C4-2B (cell line): Measurements from ENCODE around the gene DBNDD1.
"Not testable (repeated sequence)": the region's sequence is repeated elsewhere in the genome, so short reads cannot be mapped to it uniquely, and the experiment has no call there.

Source experiments
- H3K27ac ChIP-seq: fragments of 450-650 bp; 2 replicates; pipeline ENCODE4 v1.5.1; 2017
- ZFX ChIP-seq: fragments of 450-650 bp; IDR thresholded peaks from 2 replicates; pipeline ENCODE4 v1.6.1; 2017
- TF ChIP-seq, protein P1 (sequence below): fragments of 450-650 bp; conservative IDR thresholded peaks from 2 replicates; pipeline ENCODE4 v1.5.1; 2017; ENCODE audit warnings: mild to moderate bottlenecking

DBNDD1 gene

DNA sequence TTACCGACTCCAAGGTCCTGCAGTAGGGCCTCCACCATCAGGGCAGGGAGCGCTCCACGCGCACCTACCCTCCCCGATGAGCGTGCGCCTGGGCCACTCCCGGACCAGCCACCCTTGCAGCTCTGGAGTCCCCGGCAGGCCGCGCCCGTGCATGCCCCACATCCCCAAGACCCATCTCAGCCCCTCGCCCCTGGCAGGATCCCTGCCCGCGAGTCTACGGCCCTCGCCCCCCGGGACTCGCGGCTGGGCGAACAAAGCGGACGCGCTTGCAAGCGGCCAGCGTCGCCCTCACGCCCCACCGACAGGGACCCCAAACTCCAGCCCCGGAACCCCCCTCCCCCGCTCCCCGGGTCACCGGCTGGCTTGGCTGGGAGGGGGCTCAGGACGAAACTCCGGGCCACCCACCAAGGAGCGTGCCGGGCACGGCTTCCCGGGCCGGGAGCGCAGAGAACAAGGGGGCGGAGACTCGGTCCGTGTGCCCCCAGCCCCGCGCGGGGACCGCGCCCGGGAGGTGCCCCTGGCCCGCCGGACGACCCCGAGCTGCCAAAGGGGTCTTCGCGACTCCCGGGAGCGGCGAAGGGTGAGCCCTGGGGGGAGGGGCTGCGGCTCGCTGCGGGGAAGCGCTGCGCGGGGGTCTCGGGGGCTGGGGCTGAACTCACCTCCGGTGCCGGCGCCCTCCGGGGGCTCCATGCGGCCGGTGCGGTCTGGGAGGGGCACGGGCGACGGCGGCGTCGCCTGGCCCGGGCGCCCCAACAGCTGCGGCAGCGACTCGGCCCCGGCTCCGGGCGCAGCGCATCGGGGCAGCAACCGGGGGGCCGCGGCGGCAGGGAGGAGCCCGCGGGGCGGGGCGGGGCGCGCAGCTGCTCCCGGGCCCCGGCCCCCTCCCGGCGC lies at the start of gene DBNDD1:
Gene DBNDD1 (minus strand): TSS at position 805 of the 891 bp plus-strand sequence. CDS start 115 bp downstream, at position 690.
- H3K27ac ChIP-seq: peak within 1 kb of the TSS; percentile 91
- TF ChIP-seq ZFX: peak; percentile 47; the same call in 1 of the 2 replicates
- TF ChIP-seq, protein P1, sequence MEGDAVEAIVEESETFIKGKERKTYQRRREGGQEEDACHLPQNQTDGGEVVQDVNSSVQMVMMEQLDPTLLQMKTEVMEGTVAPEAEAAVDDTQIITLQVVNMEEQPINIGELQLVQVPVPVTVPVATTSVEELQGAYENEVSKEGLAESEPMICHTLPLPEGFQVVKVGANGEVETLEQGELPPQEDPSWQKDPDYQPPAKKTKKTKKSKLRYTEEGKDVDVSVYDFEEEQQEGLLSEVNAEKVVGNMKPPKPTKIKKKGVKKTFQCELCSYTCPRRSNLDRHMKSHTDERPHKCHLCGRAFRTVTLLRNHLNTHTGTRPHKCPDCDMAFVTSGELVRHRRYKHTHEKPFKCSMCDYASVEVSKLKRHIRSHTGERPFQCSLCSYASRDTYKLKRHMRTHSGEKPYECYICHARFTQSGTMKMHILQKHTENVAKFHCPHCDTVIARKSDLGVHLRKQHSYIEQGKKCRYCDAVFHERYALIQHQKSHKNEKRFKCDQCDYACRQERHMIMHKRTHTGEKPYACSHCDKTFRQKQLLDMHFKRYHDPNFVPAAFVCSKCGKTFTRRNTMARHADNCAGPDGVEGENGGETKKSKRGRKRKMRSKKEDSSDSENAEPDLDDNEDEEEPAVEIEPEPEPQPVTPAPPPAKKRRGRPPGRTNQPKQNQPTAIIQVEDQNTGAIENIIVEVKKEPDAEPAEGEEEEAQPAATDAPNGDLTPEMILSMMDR: no peak

- no peak for TF ChIP-seq ZFX
- TF ChIP-seq, protein P1: no peak
- H3K27ac ChIP-seq: no peak overlapping the region
Observed at GRCh38 chr16:90061437-90061836, 42.2 kb upstream of the DBNDD1 start.

GRCh38 chr16:90057738-90058173 lies 38.5 kb upstream of the DBNDD1 start:
- no peak overlapping the region for H3K27ac ChIP-seq
- no peak for TF ChIP-seq ZFX
- TF ChIP-seq, protein P1: no peak

GRCh38 chr16:90056521-90056920 lies 37.3 kb upstream of the DBNDD1 start:
- H3K27ac ChIP-seq: not testable (repeated sequence)

DNA sequence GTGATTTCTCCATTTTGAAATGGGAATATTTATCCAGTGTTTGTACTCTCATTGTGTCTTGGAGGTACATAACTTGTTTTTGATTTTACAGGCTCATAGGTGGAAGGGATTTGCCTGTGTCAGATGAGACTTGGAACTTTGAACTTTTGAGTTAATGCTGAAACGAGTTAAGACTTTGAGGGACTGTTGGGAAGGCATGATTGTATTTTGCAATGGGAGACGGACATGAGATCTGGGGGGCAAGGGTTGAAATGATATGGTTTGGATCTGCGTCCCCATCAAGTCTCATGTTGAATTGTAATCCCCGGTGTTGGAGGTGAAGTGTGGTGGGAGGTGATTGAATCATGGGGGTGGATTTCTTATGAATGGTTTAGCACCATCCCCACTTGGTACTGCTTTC lies 36.1 kb upstream of the DBNDD1 start:
- no peak for TF ChIP-seq ZFX
- TF ChIP-seq, protein P1: no peak

DNA sequence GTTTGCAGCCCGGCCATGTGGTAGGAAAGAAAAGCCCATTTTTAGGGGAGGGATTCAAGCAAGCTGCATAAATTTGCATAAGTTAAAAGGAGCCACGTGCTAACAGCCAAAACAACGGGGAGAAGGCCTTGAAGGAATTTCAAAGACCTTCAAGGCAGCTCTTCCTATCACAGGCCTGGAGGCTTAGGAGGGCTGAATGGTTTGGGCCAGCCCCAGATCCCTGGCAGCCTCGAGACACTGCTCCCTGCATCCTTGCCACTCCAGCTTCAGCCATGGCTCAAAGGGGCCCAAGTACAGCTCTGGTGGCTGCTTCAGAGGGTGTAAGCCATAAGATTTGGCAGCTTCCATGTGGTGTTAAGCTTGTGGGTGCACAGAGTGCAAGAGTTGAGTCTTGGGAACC lies 35.3 kb upstream of the DBNDD1 start:
- H3K27ac ChIP-seq: no peak overlapping the region
- TF ChIP-seq ZFX: no peak
- TF ChIP-seq, protein P1: no peak

More for the DNA sequence above, 36.1 kb upstream of the DBNDD1 start:
- no peak overlapping the region for H3K27ac ChIP-seq

DNA sequence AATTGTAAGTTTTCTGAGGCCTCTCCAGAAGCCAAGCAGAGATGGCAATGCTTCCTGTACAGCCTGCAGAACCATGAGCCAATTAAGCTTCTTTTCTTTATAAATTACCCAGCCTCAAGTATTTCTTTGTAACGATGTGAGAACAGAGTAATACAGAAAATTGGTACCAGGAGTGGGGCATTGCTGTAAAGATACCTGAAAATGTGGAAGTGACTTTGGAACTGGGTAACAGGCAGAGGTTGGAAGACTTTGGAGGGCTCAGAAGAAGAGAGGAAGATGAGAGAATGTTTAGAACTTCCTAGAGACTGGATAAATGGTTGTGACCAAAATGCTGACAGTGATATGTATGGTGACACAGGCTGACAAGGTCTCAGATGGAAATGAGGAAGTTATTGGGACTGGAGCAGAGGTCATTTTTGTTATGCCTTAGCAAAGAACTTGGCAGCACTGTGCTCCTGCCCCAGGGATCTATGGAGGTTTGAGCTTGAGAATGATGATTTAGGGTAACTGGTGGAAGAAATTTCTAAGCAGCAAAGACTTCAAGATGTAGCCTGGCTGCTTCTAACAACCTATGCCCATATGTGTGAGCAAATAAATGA lies 34.7 kb upstream of the DBNDD1 start:
- TF ChIP-seq, protein P1: no peak
- TF ChIP-seq ZFX: no peak
- H3K27ac ChIP-seq: no peak overlapping the region
